ENCODE measurements around the gene MRC2. TPM values are rescaled to one million over a fixed set of nuclear protein-coding genes. Genes with fewer than 3 reads are reported as not detected.

Gene MRC2
- total RNA-seq, 1 experiment from 2014 or later: 2.3 TPM

GRCh38 chr17:62722625-62723024 lies 95.2 kb downstream of the MRC2 start:
- CTCF ChIA-PET: interaction anchor here (0.6 kb wide), 1 partner anchor 1015 kb away, joined by 5 read pairs; no protein-coding TSS in a partner anchor
- H3K4me1 Mint-ChIP-seq (ENCODE audit: low read depth, unreplicated experiment): peaks cover 17% of the 10 kb centered on the region
- no TSS peak for BruUV-seq (replicated peaks)
- peaks cover 14% of the 10 kb centered on the region for H3K27me3 Mint-ChIP-seq (ENCODE audit: unreplicated experiment)
- no peak for TF ChIP-seq CTCF (IDR thresholded peaks at IDR 0.05; ENCODE audit: unreplicated experiment)
- no peak overlapping the region for H3K27ac Mint-ChIP-seq (ENCODE audit: unreplicated experiment)
- no peak for DNase-seq
- no peak overlapping the region for H3K4me3 Mint-ChIP-seq (ENCODE audit: low read depth, unreplicated experiment)
- no peaks in the 10 kb centered on the region for H3K9me3 Mint-ChIP-seq (ENCODE audit: low read depth, unreplicated experiment)
- no peaks in the 10 kb centered on the region for H3K36me3 Mint-ChIP-seq (ENCODE audit: insufficient read depth, unreplicated experiment)
- intact Hi-C loops (cut with micrococcal nuclease; ENCODE audit: unreplicated experiment): no loop called here

- Mint-ChIP-seq H3K4me1 (ENCODE audit: low read depth, unreplicated experiment) (peaks cover 17% of the 10 kb centered on the region), H3K36me3 (ENCODE audit: insufficient read depth, unreplicated experiment) (no peaks in the 10 kb centered on the region), H3K27ac (ENCODE audit: unreplicated experiment) (no peak overlapping the region), H3K4me3 (ENCODE audit: low read depth, unreplicated experiment) (no peak overlapping the region), H3K27me3 (ENCODE audit: unreplicated experiment) (peaks cover 5% of the 10 kb centered on the region), H3K9me3 (ENCODE audit: low read depth, unreplicated experiment) (no peaks in the 10 kb centered on the region)
- no peak for TF ChIP-seq CTCF (IDR thresholded peaks at IDR 0.05; ENCODE audit: unreplicated experiment)
- CTCF ChIA-PET: no interaction called here
- BruUV-seq (replicated peaks): no TSS peak
- no peak for DNase-seq
- intact Hi-C loops (cut with micrococcal nuclease; ENCODE audit: unreplicated experiment): no loop called here
Observed at GRCh38 chr17:62723842-62724241, 96.4 kb downstream of the MRC2 start.

- intact Hi-C loops (cut with micrococcal nuclease; ENCODE audit: unreplicated experiment): no loop called here
- Mint-ChIP-seq H3K9me3 (ENCODE audit: low read depth, unreplicated experiment) (no peaks in the 10 kb centered on the region), H3K27me3 (ENCODE audit: unreplicated experiment) (no peaks in the 10 kb centered on the region), H3K4me1 (ENCODE audit: low read depth, unreplicated experiment) (peaks cover 16% of the 10 kb centered on the region), H3K27ac (ENCODE audit: unreplicated experiment) (no peak overlapping the region), H3K36me3 (ENCODE audit: insufficient read depth, unreplicated experiment) (no peaks in the 10 kb centered on the region), H3K4me3 (ENCODE audit: low read depth, unreplicated experiment) (no peak overlapping the region)
- CTCF ChIA-PET: no interaction called here
- no peak for TF ChIP-seq CTCF (IDR thresholded peaks at IDR 0.05; ENCODE audit: unreplicated experiment)
- BruUV-seq (replicated peaks): no TSS peak
- DNase-seq: no peak
Observed at GRCh38 chr17:62724398-62725146, 97.1 kb downstream of the MRC2 start.

GRCh38 chr17:62725791-62726249 lies 98.3 kb downstream of the MRC2 start:
- DNase-seq: peak; percentile 12
- no peak overlapping the region for H3K4me3 Mint-ChIP-seq (ENCODE audit: low read depth, unreplicated experiment)
- CTCF ChIA-PET: interaction anchor here (0.6 kb wide), 1 partner anchor 1038 kb away, joined by 3 read pairs; no protein-coding TSS in a partner anchor
- H3K27ac Mint-ChIP-seq (ENCODE audit: unreplicated experiment): peak overlapping the region; percentile 39
- no peak for TF ChIP-seq CTCF (IDR thresholded peaks at IDR 0.05; ENCODE audit: unreplicated experiment)
- no peaks in the 10 kb centered on the region for H3K9me3 Mint-ChIP-seq (ENCODE audit: low read depth, unreplicated experiment)
- H3K36me3 Mint-ChIP-seq (ENCODE audit: insufficient read depth, unreplicated experiment): no peaks in the 10 kb centered on the region
- peaks cover 10% of the 10 kb centered on the region for H3K4me1 Mint-ChIP-seq (ENCODE audit: low read depth, unreplicated experiment)
- intact Hi-C loops (cut with micrococcal nuclease; ENCODE audit: unreplicated experiment): no loop called here
- BruUV-seq (replicated peaks): no TSS peak
- no peaks in the 10 kb centered on the region for H3K27me3 Mint-ChIP-seq (ENCODE audit: unreplicated experiment)

Data from Calu3 (cell line).